Measurements from ENCODE around the gene NEU4.

NEU4 gene

GRCh38 chr2:241835611-241836010 is 26.6 kb downstream of the NEU4 start:
- peak in 1 of 5 experiments; percentile 42 for DNase-seq

DNA sequence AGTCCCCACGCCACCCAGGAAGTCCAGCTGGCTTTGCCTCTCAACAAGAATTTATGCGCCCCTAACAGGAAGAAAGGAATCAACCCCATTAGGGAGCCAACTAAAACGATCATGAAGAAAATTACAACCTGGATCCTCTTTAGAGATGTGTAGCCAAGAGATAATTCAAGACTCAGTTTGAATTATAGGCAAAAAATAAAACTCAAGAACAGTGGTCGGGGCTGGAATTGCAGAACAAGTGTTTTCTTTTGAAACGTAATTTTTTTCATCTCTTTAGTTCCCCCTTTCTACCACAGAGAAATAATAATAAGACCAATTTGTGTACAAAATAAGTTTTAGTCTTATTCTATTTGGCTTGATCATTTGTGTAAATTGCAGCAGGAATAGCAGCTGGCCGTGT is 27.3 kb downstream of the NEU4 start:
- no peak for DNase-seq

DNA sequence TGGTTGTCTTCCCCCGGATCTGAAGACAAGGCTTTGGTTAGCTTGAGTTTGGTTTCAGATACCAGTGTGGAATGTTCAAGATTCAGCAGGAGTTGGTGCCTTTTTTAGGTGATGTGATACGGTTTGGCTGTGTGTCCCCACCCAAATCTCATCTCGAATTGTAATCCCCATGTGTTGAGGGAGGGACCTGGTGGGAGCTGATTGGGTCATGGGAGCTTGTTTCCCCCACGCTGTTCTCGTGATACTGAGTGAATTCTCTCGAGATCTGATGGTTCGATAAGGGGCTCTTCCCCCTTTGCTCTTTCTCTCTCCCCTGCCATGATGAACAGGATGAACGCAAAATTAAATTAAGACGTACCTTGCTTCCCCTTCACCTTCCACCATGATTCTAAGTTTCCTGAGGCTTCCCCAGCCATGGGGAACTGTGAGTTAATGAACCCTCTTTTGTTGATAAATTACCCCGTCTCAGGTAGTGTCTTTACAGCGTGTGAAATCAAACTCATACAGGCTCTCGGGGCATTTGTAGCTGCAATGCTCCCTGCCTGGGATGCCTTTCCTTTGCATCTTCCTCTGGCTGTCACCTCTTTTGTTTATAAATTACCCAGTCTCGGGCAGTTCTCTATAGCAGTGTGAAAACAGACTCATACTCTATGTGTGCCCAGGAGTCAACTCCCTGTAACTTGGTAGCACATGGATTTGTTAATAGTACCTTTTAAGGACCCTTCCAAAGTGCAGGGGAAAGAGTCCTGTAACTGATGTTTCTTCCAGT is 28.4 kb downstream of the NEU4 start:
- DNase-seq: no peak

DNA sequence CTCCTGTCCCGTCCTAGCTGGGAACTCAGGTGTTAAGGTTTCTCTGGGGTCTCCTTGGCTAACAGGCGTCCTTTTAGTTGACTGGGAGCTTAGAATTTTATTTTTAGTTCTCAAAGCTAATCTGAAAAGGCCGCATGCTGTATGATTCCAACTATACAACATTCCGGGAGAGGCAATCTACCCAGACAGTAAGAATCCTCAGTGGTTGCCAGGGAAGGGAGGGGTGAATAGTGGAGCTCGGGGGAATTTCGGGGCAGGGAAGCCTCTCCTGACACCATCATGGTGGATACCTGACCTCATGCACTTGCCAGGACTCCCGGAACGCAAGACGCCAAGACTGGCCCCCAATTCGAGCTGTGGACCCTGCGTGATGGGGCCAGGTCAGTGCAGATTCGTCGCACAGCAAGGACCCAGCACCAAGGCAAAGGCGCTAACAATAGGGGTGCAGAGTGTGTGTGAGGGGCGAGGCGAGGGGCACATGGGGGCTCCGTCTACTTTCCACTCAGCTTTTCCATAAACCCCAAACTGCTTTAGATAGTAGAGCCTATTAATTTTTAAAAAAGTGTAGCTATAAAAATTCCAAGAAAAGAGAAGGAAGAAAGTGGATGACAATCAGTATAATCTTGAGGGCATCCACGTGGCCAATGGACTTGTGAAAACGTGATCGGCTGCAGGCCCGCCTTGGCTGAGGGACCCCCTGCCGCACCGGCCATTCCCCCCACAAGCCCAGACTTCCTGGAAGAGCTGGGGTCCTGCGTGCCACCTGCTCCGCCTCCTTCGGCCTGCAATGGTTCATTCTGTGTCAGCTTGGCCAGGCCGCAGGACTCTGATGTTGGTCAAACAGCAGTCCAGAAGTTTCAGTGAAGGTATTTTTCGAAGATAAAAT is 32.4 kb downstream of the NEU4 start:
- DNase-seq: no peak

GRCh38 chr2:241842067-241842415 is 33.0 kb downstream of the NEU4 start:
- no peak for DNase-seq

DNA sequence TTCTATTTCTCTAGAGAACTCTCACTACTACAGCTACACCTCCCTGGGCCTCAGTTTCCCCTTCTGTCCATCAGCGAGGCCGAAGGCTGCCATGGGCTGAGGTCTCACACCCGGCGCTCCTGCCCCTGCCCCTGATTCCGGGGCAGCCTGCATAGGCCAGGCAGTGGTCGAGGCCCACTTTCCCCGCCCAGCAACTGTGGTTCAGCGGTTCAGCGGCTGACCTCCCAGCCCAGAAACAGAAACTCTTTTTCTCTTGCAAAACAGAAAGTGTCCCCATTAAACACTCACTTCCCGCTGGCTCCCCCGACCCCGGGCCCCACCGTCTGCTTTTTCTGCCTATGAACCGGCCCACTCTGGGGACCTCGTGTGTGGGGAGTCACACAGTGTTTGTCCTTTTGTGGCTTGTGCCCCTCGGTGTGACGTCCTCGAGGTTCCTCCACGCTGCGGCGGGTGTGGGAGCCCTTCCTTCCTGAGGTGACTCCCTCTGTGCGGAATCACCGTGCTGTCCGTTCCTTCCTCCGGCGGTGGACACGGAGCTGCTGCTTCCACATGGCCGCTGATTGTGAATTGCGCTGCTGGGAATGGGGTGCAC is 33.7 kb downstream of the NEU4 start:
- peak in 2 of 5 experiments; percentile 25 to 83 for DNase-seq

GRCh38 chr2:241843321-241844065 is 34.5 kb downstream of the NEU4 start:
- no peak for DNase-seq

GRCh38 chr2:241844066-241844728 is 35.2 kb downstream of the NEU4 start:
- DNase-seq: peak; percentile 41 to 84 (median 67)

DNA sequence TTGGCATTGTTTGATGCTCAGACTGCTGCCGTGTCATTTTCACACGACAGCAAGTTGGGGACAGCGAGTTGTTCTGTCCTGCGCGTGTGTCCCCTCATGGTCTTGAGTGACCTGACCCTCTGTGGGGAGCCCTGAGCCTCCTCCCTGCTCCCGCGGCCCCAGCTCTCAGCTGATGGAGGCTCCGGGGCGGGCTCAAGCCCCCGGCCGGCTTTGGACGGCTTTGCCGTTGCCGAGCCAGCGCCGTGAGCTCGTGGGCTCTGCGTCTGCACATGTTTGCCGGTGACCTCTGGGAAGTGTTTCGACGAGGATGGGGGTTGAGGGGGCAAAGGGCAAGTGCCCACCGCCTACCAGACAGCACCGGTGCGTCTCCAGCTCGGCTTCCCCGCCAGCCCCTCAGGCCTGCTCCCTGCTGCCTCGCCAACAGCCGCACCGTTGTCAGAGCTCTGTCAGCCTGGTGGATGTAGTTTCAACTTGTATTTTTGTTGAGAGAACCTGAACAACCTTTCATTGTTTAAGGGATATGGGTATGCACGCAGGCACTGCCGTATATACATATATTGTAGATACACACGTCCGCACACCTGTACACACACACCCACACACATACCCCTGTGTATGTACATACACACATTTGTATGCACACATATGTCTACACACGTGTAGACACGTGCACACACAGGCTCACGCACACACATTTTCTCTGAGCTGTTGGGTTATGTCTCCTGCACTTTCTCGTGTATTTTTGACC is 36.0 kb downstream of the NEU4 start:
- DNase-seq: no peak

DNA sequence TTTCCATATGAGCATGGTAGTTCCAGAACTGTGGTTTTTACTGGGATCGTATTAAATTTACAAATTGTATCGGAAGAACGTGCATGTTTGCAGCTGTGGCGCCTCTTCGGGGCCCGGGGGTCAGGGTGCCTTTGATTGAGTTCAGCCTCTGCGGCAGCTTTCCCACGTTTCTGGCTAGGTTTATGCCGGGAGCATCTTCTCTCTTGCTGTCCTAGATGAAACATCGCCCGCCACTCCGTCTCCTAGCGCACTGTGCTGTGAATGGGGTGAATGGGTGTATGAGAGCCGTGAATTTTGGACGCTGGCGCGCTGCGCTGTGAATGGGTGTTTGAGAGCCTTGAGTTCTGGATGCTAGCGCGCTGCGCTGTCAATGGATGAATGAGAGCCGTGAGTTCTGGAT is 37.4 kb downstream of the NEU4 start:
- no peak for DNase-seq

DNA sequence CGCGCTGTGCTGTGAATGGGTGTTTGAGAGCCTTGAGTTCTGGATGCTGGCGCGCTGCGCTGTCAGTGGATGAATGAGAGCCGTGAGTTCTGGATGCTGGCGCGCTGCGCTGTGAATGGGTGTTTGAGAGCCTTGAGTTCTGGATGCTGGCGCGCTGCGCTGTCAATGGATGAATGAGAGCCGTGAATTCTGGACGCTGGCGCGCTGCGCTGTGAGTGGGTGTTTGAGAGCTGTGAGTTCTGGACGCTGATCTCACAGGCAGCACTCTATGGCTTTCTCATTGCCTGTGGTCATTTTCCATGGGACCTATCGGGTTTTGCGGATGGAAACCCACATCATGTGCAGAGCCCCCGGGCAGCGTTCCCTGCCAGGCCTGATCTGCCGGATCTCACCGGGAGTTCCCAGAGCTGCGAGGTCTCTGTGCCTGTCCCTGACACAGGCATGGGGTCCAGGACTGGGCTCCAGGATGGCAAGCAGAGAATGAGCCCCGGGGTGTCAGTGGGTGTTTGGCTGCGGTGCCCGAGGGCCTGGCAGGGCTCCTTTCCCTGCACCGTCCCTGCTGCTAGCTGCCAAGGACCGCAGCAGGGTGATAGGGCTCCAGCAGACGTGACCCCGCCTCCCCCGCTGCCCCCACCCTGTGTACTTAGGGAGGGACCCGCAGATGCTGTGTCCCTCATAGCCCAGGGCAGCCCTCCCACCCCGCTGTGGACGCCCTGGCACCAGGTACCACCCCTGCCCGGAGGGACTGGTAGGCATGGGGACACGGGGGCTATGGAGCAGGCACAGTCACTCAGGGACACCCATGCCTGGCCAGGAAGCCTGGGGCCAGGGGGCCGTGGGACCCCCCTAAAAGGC is 40.0 kb downstream of the NEU4 start:
- DNase-seq: no peak

- no peak for DNase-seq
Measured at GRCh38 chr2:241849616-241850543, 40.9 kb downstream of the NEU4 start.

GRCh38 chr2:241850544-241851324 is 41.7 kb downstream of the NEU4 start:
- DNase-seq: no peak

DNA sequence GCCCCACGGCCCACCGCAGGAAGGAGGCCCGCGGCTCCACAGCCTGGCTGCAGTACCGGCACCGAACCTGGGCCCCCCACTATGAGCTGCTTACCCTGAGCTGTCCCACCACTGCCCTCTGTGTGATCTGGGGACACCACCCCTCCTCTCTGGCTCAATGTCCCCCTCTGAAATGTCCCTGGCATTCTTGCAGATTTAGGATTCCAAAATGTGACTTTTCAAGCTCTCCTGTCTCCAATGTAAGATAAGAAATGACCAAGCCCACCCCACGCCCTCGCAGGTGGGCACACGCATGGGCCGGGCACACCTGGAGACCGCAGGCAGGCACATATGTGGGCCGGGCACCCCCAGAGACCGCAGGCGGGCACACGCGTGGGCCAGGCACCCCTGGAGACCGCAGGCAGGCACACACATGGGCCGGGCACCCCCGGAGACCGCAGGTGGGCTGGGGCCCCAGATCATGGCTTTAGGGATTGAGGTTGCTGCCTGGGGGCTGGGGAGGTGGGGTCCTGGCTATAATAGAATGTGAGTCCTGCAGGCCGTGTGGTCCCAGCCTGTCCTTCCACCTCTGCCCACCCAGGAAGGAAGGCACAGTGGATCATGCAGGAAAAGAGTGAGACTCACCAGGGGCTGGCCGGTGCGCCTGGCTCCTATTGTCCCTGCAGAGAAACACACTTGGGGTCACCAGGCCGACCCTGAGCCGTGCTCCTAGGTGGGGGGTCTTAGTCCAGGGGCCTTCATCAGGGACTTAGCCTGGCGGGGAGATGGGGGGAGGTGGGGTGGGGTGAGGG is 42.5 kb downstream of the NEU4 start:
- DNase-seq: no peak

GRCh38 chr2:241852116-241852980 is 43.4 kb downstream of the NEU4 start:
- DNase-seq: no peak

DNA sequence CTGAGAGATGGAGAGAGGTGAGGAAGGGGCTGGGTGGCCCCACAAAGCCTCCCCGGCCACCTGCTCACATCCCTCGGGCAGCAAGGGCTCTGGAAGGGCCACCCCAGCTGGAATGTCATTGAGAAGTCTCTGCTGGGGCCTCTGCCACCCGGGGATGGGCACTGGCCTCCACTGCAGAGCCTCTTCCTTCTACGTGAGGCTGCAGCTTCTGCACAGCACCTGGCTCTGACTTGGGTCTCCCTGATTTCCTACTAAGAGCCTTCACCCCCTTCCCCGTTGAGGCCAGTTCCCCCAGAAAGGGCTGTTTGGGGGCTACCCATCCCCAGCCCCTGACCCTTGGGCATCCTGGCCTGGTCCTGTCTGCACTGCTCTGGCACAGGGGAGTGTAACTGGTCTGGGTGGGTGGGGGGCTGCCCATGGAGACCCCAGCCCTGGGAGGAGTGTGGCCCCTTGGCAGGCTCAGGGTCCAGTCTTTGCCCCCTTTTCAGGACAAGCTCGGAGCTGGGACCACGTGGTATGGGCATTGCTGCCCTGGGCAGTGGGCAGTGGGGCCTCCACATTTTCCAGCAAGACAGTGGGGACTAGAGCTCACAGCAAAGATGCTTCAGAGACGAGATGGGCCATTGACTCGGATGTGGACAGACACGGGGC is 44.1 kb downstream of the NEU4 start:
- DNase-seq: no peak

Measured in T-helper 2 cell (primary cell).